ENCODE results near the gene OSBPL8. TPM values are rescaled to one million over a fixed set of nuclear protein-coding genes. Genes with fewer than 3 reads are reported as not detected.

OSBPL8 gene
- total RNA-seq (2014; rRNA removed; shearing (Covaris generic)): 32.5 and 34.8 TPM in 2 replicates

GRCh38 chr12:76559400-76560085, at the start of gene OSBPL8:
Gene OSBPL8 (minus strand): TSS chr12:76559771. CDS start chr12:76487551, 72,220 bp downstream.
- DNase-seq (ENCODE audit: low read depth): peak; percentile 98

- DNase-seq (ENCODE audit: low read depth): no peak
Observed at GRCh38 chr12:76608070-76608469, 48.5 kb upstream of the OSBPL8 start.

GRCh38 chr12:76595056-76595455, 35.5 kb upstream of the OSBPL8 start:
- no peak for DNase-seq (ENCODE audit: low read depth)

- DNase-seq (ENCODE audit: low read depth): no peak
Observed at GRCh38 chr12:76591476-76591875, 31.9 kb upstream of the OSBPL8 start.

GRCh38 chr12:76590131-76590530, 30.6 kb upstream of the OSBPL8 start:
- no peak for DNase-seq (ENCODE audit: low read depth)

GRCh38 chr12:76588881-76589565, 29.5 kb upstream of the OSBPL8 start:
- no peak for DNase-seq (ENCODE audit: low read depth)

GRCh38 chr12:76587428-76588178, 28.0 kb upstream of the OSBPL8 start:
- DNase-seq (ENCODE audit: low read depth): no peak

GRCh38 chr12:76586764-76587395, 27.3 kb upstream of the OSBPL8 start:
- peak; percentile 10 for DNase-seq (ENCODE audit: low read depth)

GRCh38 chr12:76583301-76583700, 23.7 kb upstream of the OSBPL8 start:
- no peak for DNase-seq (ENCODE audit: low read depth)

GRCh38 chr12:76573840-76574373, 14.3 kb upstream of the OSBPL8 start:
- DNase-seq (ENCODE audit: low read depth): no peak

GRCh38 chr12:76571256-76571655, 11.7 kb upstream of the OSBPL8 start:
- no peak for DNase-seq (ENCODE audit: low read depth)

GRCh38 chr12:76569685-76570604, 10.4 kb upstream of the OSBPL8 start:
- no peak for DNase-seq (ENCODE audit: low read depth)

- DNase-seq (ENCODE audit: low read depth): no peak
Observed at GRCh38 chr12:76568888-76569551, 9.4 kb upstream of the OSBPL8 start.

GRCh38 chr12:76568130-76568529, 8.6 kb upstream of the OSBPL8 start:
- no peak for DNase-seq (ENCODE audit: low read depth)

- DNase-seq (ENCODE audit: low read depth): no peak
Observed at GRCh38 chr12:76563061-76563460, 3.5 kb upstream of the OSBPL8 start.

- no peak for DNase-seq (ENCODE audit: low read depth)
Observed at GRCh38 chr12:76562130-76562529, 2.6 kb upstream of the OSBPL8 start.

- no peak for DNase-seq (ENCODE audit: low read depth)
Observed at GRCh38 chr12:76560086-76560491, 518 bp upstream of the OSBPL8 start.

- peak; percentile 53 for DNase-seq (ENCODE audit: low read depth)
Observed at GRCh38 chr12:76558684-76559399, 729 bp downstream of the OSBPL8 start.

GRCh38 chr12:76556368-76556767, 3.2 kb downstream of the OSBPL8 start:
- DNase-seq (ENCODE audit: low read depth): no peak

GRCh38 chr12:76555797-76556196, 3.8 kb downstream of the OSBPL8 start:
- DNase-seq (ENCODE audit: low read depth): no peak
